Jurkat, Clone E6-1 (cell line): Measurements from ENCODE around the gene ZNF382.

ENCODE experiments used
- DNase-seq: peaks from one replicate; pipeline ENCODE4 v3.0.0-alpha.2; 2011; ENCODE audit warnings: low read depth, low spot score
- H3K4me3 ChIP-seq: 2 replicates; pipeline ENCODE4 v1.5.1; 2011; ENCODE audit warnings: mild to moderate bottlenecking, low read length, control low read depth, moderate library complexity

ZNF382 gene

DNA sequence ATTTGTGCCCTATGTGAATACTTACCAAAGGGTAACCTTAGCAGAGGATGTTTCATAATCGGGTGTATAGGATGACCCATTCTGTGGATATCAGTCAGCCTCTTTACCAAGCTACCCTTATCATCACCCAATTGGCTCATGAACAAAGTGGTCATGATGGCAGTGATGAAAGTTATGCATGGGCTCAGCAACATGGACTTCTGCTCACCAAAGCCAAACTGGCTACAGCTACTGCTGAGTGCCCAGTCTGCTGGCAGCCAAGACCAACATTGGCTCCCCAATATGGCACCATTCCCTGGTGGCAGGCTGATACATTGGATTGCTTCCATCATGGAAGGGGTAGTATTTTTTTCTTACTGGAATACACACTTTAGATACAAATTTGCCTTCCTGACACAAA, 67.3 kb downstream of the ZNF382 start:
- no peak overlapping the region for H3K4me3 ChIP-seq
- DNase-seq = no peak

DNA sequence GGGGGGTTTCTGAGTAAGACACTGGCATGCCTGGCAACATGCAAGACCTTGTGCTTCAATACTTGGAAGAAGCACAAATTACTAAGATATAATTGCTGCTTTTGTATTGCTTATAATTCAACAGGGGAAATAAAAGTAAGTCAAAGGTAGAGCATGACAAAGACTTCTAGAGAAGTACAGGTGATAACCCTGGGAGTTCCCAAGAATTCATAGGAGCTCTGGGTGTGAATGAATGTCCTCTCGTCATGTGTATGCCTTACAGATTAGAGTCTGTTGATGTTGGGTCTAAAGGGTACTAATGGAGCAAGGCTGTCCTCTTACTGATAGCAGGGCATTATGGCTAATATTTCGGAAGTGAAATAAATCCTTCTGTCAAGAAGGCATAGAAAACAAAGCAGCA, 69.1 kb downstream of the ZNF382 start:
- no peak overlapping the region for H3K4me3 ChIP-seq
- DNase-seq = no peak

DNA sequence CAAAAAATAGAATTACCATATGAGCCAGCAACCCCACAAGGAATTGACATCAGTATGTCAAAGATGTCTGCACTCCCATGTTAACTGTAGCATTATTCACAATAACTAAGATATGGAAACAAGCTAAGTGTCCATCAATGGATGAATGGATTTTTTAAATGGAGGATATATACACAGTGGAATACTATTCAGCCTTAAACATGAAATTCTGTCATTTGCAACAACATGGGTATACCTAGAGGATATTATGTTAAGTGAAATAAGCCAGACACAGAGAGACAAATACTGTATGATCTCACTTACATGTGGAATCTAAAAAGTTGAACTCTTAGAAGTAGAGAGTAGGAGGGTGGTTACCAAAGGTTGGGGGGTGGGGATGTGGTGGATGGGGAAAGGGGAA, 74.3 kb downstream of the ZNF382 start:
- DNase-seq = no peak
- no peak overlapping the region for H3K4me3 ChIP-seq
